Measurements from ENCODE around the gene NOTCH1.

DNA sequence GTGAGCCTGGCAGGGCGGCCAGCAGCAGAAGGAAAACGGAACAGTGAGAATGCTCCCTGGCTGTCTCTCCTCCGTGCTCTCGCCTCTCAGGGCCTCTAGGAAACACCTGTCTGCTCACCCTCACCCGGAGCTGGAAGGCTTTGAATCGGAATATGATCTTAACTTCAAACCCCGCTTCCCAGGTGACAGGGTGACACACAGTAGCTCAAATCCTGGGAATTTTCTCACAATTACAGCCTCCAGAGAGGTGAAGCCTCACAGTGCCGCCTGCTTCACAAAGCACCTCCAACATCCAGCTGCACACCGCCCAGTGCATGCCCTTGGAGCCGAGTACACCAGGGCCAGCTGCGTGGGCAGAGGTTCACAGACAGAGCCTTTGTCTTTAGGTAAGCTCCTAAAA, 75.5 kb downstream of the NOTCH1 start:
- TF ChIP-seq POLR2A (IDR thresholded peaks at IDR 0.05), result no peak
- TF ChIP-seq, protein P1, sequence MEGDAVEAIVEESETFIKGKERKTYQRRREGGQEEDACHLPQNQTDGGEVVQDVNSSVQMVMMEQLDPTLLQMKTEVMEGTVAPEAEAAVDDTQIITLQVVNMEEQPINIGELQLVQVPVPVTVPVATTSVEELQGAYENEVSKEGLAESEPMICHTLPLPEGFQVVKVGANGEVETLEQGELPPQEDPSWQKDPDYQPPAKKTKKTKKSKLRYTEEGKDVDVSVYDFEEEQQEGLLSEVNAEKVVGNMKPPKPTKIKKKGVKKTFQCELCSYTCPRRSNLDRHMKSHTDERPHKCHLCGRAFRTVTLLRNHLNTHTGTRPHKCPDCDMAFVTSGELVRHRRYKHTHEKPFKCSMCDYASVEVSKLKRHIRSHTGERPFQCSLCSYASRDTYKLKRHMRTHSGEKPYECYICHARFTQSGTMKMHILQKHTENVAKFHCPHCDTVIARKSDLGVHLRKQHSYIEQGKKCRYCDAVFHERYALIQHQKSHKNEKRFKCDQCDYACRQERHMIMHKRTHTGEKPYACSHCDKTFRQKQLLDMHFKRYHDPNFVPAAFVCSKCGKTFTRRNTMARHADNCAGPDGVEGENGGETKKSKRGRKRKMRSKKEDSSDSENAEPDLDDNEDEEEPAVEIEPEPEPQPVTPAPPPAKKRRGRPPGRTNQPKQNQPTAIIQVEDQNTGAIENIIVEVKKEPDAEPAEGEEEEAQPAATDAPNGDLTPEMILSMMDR (IDR thresholded peaks at IDR 0.05), result no peak
- TF ChIP-seq EP300 (IDR thresholded peaks at IDR 0.05), result no peak

Data from gastroesophageal sphincter (tissue), 3 donors.